PFSK-1 (cell line): Measurements from ENCODE around the gene KIF26A.

ENCODE experiments used
- FOXP2 ChIP-seq: optimal IDR thresholded peaks from 2 replicates; pipeline ENCODE3; 2011; ENCODE audit warnings: borderline replicate concordance, control low read depth, inconsistent platforms; ENCODE audit not compliant: insufficient read depth; ENCODE audit errors: extremely low read length, extremely low read depth
- POLR2AphosphoS5 ChIP-seq: IDR thresholded peaks from 2 replicates; pipeline ENCODE4 v1.6.1; 2012; ENCODE audit warnings: low read depth, mild to moderate bottlenecking, control low read depth, low read length, moderate library complexity
- REST ChIP-seq, 2 experiments: IDR thresholded peaks; 2 replicates each; pipeline versions ENCODE4 v1.6.1 to v1.8.0; 2011 to 2012; ENCODE audit warnings: low read depth in 2 of 2, low read length in 2 of 2, control low read depth in 1 of 2, inconsistent platforms in 1 of 2, mild to moderate bottlenecking in 1 of 2, moderate library complexity in 1 of 2; ENCODE audit not compliant: insufficient read depth in 1 of 2
- SIN3A ChIP-seq: IDR thresholded peaks from 2 replicates; pipeline ENCODE4 v1.6.1; 2012; ENCODE audit warnings: mild to moderate bottlenecking, low read length, moderate library complexity, borderline replicate concordance; ENCODE audit not compliant: insufficient read depth
- TAF1 ChIP-seq: IDR thresholded peaks from 2 replicates; pipeline ENCODE4 v1.6.1; 2012; ENCODE audit warnings: low read length, control low read depth, borderline replicate concordance; ENCODE audit not compliant: insufficient read depth

Gene KIF26A

GRCh38 chr14:104227806-104228205, 89.4 kb downstream of the KIF26A start:
- no peak for TF ChIP-seq REST (IDR thresholded peaks at IDR 0.05; ENCODE audit: insufficient read depth in 1 of 2, low read depth in 2 of 2, low read length in 2 of 2)
- TF ChIP-seq FOXP2, result no peak
- TF ChIP-seq TAF1, result no peak
- no peak for TF ChIP-seq SIN3A

GRCh38 chr14:104228221-104228620, 89.8 kb downstream of the KIF26A start:
- TF ChIP-seq POLR2AphosphoS5 (no peak), SIN3A (no peak), TAF1 (no peak), FOXP2 (no peak), REST (IDR thresholded peaks at IDR 0.05; ENCODE audit: insufficient read depth in 1 of 2, low read depth in 2 of 2, low read length in 2 of 2) (no peak)

GRCh38 chr14:104228716-104229533, 90.5 kb downstream of the KIF26A start:
- TF ChIP-seq FOXP2 (no peak), REST (IDR thresholded peaks at IDR 0.05; ENCODE audit: insufficient read depth in 1 of 2, low read depth in 2 of 2, low read length in 2 of 2) (no peak), POLR2AphosphoS5 (no peak), SIN3A (no peak), TAF1 (no peak)

- no peak for TF ChIP-seq TAF1
- no peak for TF ChIP-seq FOXP2
- TF ChIP-seq POLR2AphosphoS5, result no peak
- TF ChIP-seq REST (IDR thresholded peaks at IDR 0.05; ENCODE audit: insufficient read depth in 1 of 2, low read depth in 2 of 2, low read length in 2 of 2), result no peak
- no peak for TF ChIP-seq SIN3A
These were observed 91.2 kb downstream of the KIF26A start for GRCh38 chr14:104229534-104230055.
